GM11168 (cell line): ENCODE data around the gene MUTYH.

Source experiments
- in situ Hi-C: fragments of 300-500 bp; cut with MboI; formaldehyde crosslinking; loops from one replicate; pipeline ENCODE4 v1.12.0; 2022; ENCODE audit warnings: low sequenced_read_pairs; ENCODE audit not compliant: unreplicated experiment

MUTYH gene

DNA sequence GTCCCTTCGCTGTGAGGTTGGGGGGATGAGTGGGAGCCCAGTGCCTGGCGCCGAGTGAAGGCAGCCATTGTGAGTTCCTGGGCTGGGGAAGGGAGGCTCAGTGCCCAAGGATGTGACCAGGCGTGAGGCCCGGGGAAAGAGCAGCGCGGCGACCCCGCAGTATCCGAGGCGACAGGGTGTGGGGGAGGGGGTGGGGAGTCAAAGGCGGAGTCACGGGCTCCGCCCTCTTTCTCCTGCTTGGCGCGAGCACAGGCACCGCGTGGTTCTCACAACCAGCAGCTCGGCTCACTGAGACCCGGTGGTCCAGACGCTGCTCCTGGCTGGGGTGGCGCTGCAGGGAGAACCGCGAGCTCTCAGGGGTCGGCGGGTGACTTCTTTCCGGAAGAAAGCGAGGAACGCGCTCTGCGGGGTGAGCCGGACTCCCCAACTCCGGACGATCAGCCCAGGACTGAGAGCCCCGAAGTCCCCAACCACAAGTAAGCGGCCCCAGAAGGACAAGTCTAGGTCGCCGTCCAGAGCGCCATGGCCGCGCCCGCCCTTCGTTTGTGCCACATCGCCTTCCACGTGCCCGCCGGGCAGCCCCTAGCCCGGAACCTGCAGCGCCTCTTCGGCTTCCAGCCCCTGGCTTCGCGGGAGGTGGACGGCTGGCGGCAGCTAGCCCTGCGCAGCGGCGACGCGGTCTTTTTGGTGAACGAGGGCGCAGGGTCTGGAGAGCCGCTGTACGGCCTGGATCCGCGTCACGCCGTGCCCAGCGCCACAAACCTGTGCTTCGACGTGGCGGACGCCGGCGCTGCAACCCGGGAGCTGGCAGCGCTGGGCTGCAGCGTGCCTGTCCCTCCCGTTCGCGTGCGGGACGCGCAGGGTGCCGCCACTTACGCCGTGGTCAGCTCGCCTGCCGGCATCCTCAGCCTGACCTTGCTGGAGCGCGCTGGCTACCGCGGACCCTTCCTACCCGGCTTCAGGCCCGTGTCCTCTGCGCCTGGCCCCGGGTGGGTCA is 13.3 kb downstream of the MUTYH start, which contains the start of gene HPDL:
Gene HPDL (plus strand): TSS at position 269 of the 997 bp plus-strand sequence. CDS start 254 bp downstream, at position 523.
- in situ Hi-C loops: no loop called here

DNA sequence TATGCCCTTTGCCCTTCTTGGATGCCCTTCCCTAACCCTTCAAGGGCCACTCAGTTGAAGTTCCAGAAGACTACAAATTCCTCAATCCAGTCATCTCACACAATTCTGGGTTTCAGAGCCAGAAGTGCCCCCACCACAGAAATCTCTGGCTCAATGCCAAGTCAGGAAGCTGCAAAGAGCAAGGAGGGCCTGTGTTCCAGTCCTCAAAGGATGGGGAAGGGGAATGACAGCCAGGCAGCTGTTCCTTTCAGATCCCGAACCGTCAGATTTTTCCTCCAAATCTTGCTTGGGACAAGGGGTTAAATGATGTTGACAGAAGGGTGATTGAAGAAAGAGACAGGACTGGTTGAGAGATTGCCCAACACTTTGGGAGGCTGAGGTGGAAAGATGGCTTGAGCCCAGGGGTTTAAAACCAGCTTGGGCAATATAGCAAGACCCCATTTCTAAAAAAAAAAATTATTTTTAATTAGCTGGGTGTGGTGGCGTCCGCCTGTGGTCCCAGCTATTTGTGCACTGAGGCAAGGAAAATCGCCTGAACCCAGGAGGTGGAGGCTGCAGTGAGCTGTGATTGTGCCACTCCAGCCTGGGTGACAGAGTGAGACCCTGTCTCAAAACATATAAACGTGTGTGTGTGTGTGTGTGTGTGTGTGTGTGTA is 14.3 kb downstream of the MUTYH start:
- in situ Hi-C loops: no loop called here

DNA sequence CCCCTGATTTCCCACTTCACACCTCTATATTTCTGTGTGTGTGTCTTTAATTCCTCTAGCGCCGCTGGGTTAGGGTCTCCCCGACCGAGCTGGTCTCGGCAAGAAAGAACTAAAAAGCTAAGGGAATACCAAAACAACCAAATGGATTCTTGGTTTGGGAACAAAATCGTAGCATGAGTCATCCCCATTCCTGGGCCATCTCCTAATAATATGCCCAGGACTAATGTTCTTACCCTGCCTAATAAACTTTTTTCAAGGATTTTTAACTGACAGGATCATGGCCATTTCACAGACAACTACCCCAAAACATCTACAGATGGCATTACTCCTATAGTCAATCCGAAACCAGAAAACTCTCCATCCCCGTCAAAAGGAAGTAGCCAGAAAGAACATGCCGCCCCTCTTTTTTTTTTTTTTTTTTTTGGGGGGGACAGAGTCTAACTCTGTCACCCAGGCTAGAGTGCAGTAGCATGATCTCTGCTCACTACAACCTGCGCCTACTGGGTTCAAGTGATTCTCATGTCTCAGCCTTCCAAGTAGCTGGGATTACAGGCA is 17.7 kb downstream of the MUTYH start:
- in situ Hi-C loops: no loop called here

DNA sequence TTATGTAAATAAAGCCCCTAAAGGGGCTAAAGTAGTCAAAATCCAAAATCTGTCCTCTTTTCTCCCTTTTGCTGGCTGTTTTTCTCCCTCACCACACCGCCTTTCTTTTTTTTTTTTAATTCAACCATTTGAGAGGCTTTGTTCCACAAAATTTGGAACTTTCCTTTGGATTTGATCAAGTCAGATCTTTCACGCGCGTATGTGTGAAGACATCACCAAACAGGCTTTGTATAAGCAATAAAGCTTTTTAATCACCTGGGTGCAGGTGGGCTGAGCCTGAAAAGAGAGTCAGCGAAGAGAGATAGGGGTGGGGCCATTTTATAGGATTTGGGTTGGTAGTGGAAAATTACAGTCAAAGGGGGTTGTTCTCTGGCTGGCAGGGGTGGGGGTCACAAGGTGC is 18.8 kb downstream of the MUTYH start:
- in situ Hi-C loops: no loop called here

DNA sequence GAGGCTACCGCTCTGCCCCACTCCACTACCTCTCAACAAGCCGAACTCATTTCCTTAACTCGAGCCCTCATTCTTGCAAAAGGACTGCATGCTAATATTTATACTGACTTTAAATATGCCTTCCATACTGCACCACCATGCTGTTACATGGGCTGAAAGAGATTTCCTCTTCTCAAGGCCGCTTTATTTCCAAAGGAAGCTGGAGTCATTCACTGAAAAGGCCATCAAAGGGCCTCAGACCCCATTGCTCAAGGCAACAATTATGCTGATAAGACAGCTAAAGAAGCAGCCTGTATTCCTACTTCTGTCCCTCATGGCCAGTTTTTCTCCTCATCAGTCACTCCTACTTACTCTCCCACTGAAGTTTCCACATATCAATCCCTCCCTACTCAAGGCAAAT is 20.5 kb downstream of the MUTYH start:
- in situ Hi-C loops: no loop called here

DNA sequence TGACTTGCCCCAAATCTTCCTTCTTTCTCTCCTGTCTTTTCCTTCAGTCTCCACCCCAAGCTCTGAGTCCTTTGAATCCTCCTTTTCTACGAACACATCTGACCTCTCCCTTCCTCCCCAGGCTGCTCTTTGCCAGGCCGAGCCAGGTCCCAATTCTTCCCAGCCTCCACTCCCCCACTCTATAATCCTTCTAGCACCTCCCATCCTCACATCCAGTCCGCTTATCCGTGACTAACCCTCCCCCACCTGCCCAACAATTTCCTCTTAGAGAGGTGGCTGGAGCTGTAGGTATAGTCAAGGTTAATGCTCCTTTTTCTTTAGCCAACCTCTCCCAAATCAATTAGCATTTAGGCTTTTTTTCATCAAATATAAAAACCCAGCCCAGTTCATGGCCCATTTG is 23.1 kb downstream of the MUTYH start:
- in situ Hi-C loops: no loop called here

DNA sequence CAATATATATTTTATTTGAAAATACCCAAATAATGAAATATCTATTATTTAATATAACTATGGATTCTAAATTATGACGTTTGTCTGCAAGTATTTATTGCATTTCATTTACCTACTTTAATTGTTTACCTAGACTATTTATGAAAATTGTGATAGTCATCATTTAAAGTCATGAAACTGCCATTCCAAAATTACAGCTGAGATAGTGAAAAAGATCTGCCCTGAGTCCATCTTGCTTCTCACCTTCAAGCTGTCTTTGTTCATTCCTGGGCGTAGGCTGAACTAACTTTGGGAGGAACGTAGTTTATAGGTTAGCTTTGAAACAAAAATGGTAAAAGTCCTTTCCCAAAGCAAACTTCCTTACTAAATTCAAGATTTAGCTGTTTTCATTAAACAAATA is 26.0 kb downstream of the MUTYH start:
- in situ Hi-C loops: no loop called here

DNA sequence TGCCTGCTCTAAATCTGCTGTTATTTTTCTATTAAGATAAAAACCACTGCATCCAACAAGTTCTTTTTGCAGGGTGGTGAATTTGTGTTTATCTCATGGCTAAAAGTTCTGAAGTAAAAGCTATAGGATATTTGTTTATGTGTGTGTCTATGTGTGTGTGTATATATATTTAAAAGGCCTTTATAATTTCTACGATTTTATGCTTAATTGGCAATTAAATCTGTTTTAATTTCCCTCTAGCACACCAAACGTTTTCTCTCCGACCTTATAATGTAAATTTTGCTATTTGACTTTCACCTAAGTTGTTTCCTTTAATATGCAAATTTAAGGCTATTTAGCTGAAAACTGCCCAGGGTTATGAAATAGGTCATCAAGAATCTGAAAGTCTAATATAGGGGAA is 33.3 kb downstream of the MUTYH start:
- in situ Hi-C loops: no loop called here

DNA sequence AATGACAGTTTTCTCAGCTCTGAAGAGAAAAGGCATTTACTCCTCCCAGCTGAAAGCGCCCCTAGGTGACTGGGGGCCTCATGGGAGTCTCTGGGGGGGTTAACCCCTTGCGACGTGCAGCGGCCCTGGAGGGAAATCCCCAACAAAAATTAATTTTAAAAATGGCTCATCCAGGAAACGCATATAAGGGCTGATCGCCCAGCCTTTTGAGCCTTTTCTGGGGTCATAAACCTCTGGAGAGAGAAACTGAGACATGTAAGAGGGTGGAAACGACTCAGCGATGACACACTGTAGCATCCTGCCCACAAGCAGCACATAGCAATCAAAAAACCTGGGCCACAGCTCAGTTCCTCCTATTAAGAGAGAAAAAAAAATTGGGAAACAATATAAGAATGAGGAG is 33.9 kb downstream of the MUTYH start:
- in situ Hi-C loops: no loop called here

DNA sequence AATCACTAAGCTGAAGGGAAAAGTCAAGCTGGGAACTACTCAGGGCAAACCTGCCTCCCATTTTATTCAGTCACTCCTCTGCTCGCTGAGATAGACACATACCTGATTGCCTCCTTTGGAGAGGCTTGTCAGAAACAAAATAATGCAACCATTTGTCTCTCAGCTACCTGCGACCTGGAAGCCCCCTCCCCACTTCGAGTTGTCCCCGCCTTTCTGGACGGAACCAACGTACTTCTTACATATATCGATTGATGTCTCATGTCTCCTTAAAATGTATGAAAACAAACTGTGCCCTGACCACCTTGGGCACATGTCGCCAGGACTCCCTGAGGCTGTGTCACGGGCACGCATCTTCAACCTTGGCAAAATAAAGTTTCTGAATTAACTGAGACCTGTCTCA is 35.0 kb downstream of the MUTYH start:
- in situ Hi-C loops: no loop called here

DNA sequence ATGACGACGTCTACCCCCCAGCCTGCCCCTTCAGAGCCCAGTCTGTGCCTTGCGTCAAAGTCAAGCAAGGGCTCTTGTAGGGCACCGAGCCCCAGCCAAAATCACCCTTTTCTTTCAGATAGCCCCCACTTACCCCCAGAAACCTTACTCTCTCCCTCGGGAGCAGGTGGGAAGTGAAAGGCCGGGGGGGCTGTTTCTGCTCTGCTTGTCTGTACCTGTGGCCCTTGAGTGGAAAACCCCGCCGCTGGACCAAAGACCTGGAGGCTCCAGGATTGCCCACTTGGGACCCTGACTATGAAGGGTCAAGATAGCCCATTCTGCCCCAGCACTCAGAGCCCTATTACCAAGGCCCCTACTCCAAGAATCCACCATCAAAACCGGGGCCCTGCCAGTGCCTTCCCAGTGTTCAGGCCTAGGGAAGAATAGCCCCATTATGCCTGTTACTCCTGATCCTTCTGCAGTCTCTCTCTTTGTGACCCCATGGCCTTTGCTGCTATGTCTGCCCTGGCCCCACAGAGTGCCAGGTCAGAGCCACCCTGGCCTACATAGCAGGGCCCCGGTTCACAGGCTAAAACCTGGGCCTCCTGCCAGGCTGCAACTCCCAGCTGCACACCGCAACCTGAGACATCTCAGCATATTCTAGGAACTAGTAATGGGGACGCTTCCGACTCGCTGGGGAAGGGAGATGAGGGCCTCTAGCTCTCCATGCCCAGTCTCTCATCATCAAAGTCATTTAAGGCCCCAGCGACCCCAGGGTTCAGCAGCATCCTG is 35.7 kb downstream of the MUTYH start:
- in situ Hi-C loops: loop anchor here (5.0 kb wide), 1 partner anchor 287 kb away; no protein-coding TSS in a partner anchor

DNA sequence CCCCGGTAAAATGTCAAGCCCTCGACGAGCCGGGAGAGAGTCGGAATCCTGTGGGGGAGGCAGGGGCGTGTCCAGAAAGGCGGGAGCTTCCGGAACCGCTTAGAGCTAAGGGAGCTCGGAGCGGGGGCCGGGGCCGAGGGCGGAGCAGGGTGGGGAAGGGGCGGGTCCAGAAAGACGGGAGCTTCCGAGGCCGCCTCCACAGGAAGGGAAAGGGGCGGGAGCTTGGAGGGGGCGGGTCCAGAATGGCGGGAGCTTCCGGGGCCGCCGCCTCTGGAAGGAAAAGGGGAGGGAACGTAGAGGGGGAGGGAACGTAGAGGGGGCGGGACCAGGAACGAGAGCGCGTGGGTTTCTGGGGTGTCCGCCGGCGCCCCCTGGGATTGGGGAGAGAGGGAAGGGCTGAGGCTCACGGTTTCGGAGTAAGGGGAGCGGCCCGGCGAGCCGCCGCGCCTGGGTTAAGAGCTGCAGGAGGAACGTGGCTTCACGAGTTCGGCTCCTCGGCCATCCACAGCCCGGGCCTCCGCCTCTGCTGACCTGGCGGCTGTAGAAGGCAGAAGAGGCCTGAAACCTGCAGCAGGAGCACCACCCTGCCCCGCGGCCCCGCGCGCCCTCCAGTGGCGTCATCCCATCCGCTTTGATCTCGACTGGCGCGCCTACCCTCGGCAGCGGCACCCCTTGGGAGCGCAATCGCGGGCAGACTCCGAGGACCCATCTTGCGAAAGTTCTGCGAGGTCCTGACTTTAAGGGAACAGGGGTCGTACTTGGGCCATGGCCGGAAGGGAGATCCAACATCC is 36.5 kb downstream of the MUTYH start:
- in situ Hi-C loops: loop anchor here (5.0 kb wide), 1 partner anchor 286 kb away; no protein-coding TSS in a partner anchor

DNA sequence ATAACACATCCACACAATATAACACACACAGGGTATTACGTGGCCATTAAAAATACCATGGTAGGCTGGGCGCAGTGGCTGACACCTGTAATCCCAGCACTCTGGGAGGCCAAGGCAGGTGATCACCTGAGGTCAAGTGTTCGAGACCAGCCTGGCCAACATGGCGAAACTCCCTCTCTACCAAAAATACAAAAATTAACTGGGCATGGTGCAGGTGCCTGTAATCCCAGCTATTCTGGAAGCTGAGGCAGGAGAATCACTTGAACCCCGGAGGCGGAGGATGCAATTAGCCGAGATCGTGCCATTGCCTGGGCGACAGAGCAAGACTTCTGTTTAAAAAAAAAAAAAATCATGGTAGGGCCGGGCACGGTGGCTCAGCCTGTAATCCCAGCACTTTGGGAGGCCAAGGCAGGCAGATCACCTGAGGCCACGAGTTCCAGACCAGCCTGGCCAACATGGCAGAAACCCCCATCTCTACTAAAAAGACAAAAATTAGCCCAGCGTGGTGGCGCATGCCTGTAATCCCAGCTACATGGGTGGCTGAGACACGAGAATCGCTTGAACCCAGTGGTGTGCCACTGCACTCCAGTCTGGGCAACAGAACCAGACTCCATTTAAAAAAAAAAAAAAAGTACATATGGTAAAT is 37.6 kb downstream of the MUTYH start:
- in situ Hi-C loops: loop anchor here (5.0 kb wide), 1 partner anchor 285 kb away; no protein-coding TSS in a partner anchor

DNA sequence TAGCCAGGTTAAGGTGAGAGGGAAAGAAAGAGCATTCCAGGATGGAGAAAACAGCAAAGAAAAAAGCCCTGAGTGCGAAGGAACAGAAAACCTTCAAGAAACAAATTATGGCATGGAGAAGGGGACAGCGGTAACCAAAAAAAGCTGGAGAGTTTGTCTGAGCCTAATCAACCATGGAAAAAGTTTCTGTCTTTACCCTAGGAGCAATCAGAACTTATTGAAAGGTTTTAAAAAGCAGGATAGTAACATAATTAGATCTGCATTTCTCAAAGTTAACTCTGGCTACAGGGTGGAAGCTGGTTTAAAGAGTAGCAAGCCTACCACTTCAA is 39.6 kb downstream of the MUTYH start:
- in situ Hi-C loops: loop anchor here (5.0 kb wide), 1 partner anchor 283 kb away; no protein-coding TSS in a partner anchor

DNA sequence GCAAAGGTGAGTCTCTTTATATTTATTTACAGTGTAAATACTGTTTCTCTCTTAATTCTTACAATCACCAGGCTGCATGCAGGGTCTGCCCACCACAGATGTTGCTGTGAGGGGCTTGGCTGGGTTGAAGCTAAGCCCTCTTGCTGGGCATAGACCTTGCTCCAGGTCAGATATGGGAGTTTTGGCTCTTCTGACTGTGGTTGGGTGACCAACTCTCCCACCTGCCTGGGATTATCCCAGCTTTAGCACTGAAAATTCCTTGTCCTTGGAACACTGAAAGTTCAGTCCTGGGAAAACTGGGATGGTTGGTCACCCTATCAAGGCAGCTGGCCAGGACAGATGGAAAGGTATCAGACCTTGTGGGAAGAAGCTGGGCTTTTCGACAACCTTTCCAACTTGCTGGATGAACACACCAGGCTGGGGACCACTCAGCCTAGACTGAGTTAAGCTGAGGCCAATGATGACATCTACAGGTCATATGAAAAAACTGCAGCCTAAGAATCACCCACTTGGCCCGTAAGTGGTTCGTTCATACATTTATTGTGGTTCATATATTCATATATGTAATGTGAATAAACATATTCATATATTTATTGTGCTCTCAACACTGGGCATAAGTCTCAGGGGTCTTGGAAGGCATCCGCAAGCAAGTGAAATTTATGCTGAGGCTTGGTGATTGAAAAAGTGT is 40.1 kb downstream of the MUTYH start:
- in situ Hi-C loops: loop anchor here (5.0 to 25.0 kb wide), 2 partner anchors 283 to 463 kb away; partner anchors contain the start of gene PTCH2

DNA sequence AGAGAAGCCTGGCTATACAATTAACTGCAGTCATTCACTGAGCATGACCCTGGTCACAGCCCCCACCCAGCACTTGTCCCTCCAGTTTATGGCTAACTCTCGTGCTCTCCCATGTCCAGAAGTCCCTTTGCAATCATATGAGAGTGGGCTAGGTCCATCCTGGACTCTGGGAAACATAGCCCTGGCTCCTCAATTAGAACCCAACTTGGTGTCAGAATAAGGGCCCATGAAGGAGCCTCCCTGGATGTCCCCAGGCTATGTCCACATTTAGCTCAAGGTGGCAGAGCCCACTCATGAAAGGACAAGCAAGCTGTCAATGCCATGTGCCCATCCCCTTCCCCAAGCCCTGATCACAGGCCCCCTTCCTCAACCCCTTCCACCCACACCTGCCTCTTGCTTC is 40.9 kb downstream of the MUTYH start:
- in situ Hi-C loops: loop anchor here (25.0 kb wide), 1 partner anchor 462 kb away; the partner anchor contains the start of gene PTCH2

DNA sequence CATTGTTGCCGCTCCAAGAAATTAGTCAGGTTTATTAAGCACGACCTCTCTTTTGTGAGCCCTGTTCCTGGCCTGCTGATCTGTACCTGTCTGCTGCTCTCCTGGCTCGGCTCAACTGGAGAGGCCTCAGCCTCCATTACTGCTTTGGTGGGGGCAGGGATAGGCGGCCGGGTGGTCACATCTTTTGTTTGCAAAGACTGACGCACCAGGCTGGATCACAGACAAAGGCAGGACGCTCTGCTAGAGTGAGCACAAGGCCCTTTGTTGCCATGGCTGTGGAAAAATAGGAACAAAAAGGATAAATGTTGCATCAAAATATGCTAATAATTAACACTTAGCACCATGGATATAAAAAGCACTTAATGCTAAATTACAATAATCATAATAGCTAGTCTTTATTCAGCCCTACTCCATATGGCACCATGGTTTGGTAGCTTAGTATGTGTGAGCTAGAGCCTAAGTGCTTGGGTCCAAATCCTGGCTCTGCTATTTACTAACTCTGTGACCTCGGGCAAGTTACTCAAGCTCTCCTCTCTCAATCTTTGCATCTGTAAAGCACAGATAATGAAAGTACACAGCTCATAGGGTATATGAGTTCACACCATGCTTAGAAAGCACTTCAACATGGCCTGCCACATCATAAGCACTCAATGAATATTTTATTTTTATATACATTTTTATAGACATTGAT is 42.4 kb downstream of the MUTYH start:
- in situ Hi-C loops: loop anchor here (25.0 kb wide), 1 partner anchor 461 kb away; the partner anchor contains the start of gene PTCH2
